IPS-18c (cell line): Measurements from ENCODE around the gene MRPL20.
"Not testable (repeated sequence)": the region's sequence is repeated elsewhere in the genome, so short reads cannot be mapped to it uniquely, and the experiment has no call there.

Experiments
- H3K4me3 ChIP-seq: 2 replicates; pipeline ENCODE4 v1.7.0; 2013; ENCODE audit warnings: low read depth, mild to moderate bottlenecking, low read length, moderate library complexity; ENCODE audit not compliant: insufficient read depth
- H3K9me3 ChIP-seq: one replicate; pipeline ENCODE4 v1.6.1; 2013; ENCODE audit warnings: mild to moderate bottlenecking, low read length, moderate library complexity; ENCODE audit not compliant: control insufficient read depth, insufficient read depth

Gene MRPL20

DNA sequence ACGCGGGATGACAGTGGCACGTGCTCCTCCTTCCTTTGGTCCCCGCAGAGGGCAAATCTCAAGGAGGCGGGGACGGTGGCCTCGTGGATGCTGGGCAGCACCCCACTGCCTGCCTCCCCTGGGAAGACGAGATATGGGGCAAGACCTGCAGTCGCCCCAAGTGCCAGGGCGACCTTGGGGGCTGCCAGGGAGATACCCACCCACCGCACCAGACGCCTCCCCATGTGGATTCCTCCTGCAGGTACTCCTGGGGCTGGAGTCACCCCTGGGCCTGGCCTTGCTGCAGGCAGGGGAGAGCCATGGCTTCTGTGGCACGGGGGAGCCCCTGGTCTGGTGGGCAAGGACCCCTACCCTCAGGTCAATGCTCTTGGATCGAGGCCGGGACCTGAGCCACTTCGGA, 26.2 kb downstream of the MRPL20 start:
- Histone ChIP-seq H3K9me3 (no peaks in the 10 kb centered on the region), H3K4me3 (no peak overlapping the region)

DNA sequence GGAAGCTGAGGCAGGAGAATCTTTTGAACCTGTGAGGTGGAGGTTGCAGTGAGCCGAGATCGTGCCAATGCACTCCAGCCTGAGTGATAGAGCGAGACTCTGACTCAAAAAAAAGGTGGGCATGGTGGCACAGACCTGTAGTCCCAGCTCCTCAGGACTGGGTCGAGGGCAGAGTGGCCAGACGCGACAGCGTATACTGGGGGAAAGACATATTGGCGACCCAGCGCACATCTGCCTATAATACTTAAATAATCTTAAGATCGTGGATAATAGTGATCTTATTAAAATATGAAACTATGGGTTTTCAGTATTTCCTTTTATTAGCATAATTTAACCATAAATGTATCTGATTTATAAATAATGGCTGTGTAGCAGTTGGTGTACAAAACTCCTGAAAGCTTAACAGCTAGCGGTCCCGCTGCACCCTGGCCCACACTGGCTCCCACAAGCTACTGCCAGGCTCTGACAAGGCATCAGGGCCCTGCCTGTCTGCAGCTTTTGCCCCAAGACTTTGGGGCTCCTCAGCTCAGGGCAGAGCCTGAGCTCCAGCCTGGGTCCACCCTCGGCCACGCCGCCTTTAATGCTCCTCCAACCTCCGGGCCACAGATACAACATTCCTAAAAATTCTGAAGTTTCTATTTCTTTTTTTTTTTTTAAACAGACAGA, 29.4 kb downstream of the MRPL20 start:
- H3K4me3 ChIP-seq = no peak overlapping the region

DNA sequence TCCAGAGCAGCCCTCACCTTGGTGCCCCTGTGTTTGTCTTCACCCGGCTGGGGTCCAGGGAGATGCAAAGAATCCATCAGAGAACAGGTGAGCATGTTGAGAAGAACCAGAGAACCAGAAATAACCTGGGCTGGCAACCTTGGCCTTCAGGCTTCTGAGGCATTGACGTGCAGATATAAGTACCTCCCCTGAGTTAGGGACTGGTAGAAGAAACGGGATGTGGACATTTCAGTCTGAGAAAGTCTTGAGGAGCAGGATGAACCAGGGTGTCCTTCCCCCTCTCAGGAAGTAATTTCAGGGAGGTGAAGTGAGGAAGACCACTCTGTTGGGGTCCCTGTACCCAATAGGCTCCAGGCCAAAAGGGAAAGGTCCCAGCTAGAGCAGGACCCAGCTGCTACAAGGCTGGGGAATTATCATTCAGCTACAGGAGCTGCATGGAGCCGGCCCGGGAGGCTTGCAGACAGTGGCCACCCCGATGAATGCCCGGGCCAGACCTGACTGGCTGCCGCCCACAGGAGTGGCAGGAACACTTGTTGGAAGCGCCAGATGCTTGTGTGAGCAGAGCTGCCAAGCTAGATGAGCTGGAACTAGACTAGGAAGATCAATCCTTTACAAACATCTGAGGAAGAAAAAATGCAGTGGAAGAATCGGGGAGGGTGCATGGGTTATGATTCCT, 30.4 kb downstream of the MRPL20 start:
- Histone ChIP-seq H3K9me3 (peaks cover 2% of the 10 kb centered on the region), H3K4me3 (no peak overlapping the region)

More for the DNA sequence above, 29.4 kb downstream of the MRPL20 start:
- H3K9me3 ChIP-seq = peaks cover 2% of the 10 kb centered on the region

DNA sequence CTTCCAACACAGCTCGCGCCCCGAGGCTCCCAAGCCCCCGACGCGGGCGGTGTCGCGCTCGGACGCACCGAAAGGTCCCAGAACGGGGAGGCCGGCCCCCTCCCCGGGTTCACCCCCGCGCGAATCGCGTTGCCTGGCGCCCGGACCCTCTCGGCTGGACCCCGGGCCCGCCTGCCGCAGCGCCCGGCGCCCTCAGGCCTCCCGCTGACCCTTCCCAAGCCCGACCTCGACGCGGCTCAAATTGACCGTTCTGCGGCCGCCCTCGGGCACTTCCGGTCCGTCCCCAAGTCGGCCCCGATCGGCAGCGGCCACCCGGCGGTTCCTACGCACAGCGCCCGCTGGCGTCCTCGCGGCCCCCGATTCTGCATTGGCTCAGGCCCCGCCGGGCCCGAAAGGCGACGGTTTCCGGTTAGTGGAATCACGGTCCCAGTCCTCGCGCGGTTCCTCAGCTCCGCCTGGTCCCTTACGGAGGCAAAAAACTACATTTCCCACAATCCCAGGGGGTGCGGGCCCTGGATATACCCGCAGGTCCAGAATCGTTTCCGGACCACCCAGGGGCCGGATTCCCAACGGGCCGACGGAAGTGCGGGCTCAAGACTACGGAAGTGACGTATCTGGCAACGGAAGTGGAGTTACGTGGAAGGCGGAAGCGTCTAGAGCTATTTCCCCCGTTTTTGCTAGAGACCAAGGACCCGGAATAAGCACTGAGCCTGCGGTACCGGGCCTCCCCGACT, 32.0 kb downstream of the MRPL20 start, which contains the start of gene AURKAIP1:
Gene AURKAIP1, minus strand, starts transcription at position 279 of the 734 bp plus-strand sequence. CDS start 451 bp downstream, outside the sequence.
- Histone ChIP-seq H3K9me3 (peaks cover 2% of the 10 kb centered on the region), H3K4me3 (peak within 1 kb of the TSS; percentile 88)

DNA sequence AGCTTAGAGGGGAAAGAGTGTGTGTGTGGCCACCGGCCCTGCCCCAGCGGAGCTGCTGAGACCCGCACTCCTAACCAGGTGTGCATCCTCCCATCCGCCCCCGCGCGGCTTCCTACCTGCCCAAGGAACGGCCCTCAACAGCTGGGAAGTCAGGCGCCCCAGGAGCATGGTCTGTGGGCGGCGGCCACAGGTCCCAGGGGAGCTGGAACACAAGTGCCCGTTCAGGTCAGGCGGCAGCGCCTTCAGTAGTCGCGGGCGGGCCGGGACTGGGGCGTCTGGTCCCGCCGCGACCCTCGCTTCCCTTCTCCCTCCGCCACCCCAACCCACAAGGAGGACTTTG, 32.5 kb downstream of the MRPL20 start:
- H3K9me3 ChIP-seq = peaks cover 2% of the 10 kb centered on the region

DNA sequence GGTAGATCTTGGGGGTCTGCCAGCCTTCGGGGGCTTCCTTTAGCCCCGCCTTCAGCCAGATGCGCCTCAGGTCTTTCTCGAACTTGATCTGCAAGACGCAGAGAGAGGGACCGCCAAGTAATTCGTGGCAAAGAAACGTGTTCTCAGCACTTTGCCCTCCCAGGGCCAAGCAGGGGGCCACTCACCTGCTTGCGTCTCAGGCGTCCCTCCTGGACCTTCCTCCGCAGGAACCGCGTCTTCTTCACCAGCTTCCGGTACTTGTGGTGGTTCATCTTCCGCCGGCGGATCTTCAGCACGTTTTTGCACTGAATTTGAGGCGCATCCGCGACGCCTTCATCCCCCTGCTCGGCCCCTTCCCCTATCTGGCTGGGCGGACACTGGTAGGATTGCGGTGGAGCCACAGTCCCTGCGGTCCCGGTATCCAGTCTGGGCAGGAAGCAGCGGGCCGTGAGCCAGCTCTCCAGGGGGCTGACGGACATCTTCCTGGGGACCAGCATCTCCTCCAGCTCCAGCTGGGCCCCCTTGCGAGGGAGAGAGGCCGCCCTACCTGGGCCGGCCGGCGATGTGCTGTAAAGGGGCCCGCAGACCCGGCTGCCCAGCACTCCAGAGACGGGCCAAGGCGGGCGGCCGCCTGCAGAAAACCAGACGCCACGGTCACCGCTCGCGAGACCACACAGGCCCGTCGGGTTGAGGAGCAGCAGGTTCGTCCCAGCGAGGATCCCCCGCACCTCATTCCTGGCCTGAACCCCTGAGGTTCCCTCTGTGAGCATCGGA, 33.1 kb downstream of the MRPL20 start:
- H3K4me3 ChIP-seq = peak overlapping the region; percentile 88
- H3K9me3 ChIP-seq = peaks cover 2% of the 10 kb centered on the region

More for the DNA sequence above, 32.5 kb downstream of the MRPL20 start:
- H3K4me3 ChIP-seq = peak overlapping the region; percentile 88

DNA sequence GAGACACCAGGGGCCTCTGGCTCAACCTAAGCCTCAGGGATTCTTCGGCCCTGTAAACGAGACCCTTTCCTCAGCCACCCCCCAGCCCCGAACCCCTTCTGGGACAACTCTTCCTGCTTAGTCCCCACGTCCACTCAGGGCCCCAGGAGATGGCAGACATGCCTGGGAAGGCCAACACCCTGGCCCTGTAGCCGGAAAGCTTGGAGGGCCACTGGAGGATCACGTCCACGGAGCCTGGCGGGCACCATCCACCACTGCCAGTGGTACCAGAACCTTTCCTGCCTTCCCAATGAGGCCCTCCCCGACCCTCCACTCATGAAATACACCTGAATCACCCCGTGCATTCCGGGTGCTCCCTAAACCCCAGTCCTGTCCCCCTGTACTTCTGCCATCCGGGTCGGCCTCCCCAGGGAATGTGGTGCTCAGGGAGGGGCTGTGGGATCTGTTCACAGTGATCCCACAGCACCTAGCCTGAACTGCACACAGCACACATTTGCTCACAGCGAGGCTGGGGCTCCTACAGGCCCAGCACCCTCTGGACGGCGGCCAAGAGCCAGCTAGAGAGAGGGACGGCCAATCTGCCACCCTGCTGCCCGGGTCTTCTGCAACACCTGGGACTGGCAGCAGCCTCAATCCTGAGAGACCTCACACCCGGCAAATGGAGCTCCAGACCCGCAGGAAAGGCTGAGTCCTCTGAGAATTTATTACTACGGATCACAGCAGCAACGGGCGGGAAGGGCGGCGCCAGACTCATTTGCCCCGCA, 33.9 kb downstream of the MRPL20 start:
- H3K9me3 ChIP-seq = peaks cover 2% of the 10 kb centered on the region
- H3K4me3 ChIP-seq = no peak overlapping the region

DNA sequence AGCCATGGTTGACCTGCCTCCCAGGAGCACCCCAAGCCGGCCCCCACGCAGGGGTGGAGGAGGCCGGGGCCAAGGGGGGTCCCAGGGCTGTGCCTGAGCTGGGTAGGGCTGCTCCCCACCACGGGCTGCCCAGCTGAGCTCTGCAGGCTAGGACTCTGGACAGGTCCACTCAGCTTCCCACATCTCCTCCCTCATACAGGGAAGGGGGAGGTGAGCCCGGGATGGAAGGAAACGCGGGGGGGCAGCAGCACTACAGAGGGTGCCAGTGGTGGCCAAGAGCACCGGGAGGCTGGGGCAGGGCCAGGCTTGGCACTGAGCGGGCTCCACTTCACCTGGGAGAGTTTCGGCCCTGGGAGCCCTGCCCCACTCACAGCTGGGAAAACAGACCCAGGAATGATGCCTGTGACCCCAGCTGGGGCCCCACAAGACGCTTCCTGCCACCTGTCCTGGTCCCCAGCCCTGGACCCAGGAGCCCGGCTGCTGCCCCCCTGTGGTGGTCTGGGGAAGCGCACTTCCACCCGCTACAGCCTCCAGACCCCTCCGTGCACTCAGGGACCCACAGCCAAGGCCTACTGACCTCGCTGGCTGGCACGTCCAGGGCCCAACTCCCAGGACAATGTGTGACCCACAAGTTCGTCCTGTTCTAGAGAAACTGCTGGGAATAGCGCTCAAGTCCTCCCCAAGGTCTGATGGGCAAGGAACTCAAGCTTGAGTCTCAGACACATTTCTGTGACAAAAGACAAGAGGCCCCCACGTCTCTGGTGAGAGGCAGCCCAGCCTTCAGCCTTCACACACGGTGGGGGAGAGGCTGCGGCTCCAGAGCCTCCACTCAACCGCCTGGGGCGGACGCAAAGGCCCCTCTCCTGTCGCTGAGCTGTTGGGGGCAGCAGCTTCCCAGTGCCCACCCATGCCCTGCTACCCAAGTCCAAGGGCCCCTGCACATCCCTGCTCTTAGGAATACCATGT, 35.1 kb downstream of the MRPL20 start:
- peaks cover 2% of the 10 kb centered on the region for H3K9me3 ChIP-seq
- H3K4me3 ChIP-seq = no peak overlapping the region

DNA sequence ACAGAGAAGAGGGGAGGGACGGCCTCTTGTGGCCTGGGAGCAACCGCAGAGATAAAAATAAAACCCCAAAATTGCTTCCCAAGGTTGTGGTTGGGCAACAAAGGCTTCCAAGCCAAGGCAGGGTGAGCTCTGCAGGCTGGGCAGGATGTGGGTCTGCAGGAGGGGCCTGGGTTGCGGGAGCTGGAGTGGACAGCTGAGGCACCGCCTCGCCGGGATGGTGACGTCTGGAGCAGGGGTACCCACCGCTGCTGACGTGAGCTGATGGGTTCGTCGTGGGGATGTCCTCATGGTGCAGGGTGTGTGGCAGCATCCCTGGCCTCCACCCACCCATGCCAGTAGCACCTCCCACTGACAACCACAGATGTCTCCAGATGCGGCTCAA, 35.7 kb downstream of the MRPL20 start:
- no peak overlapping the region for H3K4me3 ChIP-seq
- H3K9me3 ChIP-seq = peaks cover 2% of the 10 kb centered on the region

DNA sequence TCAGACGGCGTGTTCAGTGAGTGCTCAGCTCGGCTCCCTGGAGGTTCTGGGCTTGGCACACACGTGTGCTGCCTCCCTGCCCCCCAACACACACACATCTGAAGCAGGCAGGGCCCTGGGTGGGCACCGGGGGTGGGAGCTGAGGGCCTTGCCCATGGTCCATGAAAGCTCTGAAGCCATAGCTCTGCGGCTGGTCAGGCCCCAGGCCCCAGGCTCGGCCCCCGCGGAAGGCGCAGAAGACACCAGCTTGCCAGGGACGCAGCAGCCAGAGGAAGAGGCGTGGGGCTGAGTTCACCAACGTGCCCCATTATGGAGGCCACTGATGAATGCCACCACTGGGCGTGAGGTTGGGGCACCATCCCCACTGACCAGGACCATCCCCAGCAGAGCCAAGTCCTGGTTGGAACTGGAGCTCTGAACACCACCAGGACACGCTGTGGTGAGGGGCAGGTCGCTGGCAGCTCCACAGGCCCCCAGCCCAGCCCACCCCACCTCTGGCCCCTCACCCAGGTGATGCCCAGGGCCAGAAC, 36.3 kb downstream of the MRPL20 start:
- peaks cover 2% of the 10 kb centered on the region for H3K9me3 ChIP-seq
- no peak overlapping the region for H3K4me3 ChIP-seq

DNA sequence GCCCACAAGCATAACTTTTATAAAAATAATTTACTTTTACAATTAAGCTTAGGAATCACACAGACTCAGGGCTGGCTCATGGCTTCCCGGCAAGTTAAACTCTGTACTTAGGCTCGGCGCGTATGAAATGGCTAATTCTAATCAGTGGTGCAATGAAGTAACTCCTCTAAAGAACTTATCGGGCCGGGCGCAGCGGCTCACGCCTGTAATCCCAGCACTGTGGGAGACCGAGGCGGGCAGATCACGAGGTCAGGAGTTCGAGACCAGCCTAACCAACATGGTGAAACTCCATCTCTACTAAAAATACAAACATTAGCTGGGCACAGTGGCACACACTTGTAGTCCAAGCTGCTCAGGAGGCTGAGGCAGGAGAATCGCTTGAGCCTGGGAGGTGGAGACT, 37.0 kb downstream of the MRPL20 start:
- not testable (repeated sequence) for H3K4me3 ChIP-seq, H3K9me3 ChIP-seq

DNA sequence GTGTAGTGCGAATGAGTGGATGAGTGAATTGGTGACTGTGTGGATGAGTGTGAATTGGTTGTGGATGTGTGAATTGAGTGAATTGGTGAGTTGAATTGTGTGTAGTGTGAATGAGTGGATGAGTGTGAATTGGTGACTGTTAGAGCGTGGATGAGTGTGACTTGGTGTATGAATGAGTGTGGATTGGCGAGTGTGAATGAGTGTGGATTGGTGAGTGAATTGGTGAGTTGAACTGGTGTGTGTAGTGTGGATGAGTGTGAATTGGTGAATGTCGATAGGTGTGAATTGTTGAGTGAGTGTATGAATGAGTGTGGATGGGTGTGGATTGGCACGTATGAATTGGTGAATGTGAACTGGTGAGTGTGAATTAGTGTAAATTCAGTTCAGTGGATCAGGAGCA, 39.8 kb downstream of the MRPL20 start:
- Histone ChIP-seq H3K4me3 (no peak overlapping the region), H3K9me3 (no peaks in the 10 kb centered on the region)

DNA sequence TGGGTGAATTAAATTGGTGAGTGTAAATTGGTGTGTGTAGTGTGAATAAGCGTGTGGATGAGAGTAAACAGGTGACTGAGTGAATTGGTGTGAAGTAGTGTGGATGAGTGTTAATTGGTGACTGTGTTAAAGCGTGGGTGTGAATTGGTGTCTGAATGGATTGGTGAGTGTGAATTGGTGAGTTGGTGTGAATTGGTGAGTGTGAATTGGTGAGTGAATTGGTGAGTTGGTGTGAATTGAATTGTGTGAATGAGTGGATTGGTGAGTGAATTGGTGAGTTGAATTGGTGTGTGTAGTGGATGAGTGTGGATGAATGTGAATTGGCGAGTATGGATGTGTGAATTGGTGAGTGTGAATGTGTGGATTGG, 40.4 kb downstream of the MRPL20 start:
- Histone ChIP-seq H3K9me3 (no peaks in the 10 kb centered on the region), H3K4me3 (no peak overlapping the region)

DNA sequence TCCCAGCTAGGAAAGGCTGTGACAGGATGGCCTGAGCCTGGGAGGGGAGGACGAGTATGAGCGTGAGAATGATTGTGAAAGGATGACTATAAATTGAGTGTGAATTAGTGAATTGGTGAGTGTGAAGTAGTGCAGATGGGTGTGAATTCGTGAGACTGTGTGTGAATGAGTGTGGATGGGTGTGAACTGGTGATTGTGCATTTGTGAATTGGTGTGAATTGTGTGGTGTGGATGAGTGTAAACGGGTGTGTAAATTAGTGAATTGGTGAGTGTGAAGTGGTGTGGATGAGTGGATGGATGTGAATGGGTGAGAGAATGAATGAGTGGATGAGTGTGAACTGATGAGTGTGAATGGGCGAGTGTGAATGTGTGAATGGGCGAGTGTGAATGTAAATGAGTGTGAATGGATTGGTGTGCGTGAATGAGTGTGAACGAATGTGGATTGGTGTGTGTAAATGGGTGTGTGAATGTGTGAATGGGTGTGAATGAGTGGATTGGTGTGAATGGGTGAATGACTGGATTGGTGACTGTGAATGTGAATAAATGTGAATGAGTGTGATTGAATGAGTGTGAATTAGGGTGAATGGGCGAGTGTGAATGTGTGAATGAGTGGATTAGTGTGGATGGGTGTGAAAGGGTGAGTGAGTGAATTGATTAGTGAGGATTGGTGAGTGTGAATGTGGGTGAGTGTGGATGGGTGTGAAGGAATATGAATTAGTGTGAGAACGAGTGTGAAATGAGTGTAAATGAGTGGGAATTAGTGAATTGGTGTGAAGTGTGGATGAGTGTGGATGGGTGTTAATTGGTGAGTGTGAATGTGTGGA, 41.0 kb downstream of the MRPL20 start:
- Histone ChIP-seq H3K9me3 (no peaks in the 10 kb centered on the region), H3K4me3 (no peak overlapping the region)

DNA sequence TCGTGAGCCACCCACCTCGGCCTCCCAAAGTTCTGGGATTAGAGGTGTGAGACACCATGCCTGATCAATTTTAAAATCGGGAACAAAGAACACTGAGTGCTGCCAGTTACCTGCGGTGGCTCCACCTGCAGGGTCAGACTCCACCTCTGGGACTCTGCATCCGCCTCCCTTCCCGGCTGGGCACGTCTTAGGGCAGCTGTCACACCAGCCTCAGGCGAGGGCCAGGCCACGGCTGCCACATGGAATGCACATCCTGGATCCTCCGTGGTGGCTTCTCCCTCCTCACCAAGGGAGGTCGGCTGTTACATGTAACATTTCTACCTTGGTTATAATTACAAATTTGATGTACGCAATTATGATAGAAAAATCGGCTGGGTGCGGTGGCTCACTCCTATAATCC, 42.8 kb downstream of the MRPL20 start:
- H3K9me3 ChIP-seq = no peaks in the 10 kb centered on the region
- no peak overlapping the region for H3K4me3 ChIP-seq
